ENCODE results near the gene FRMPD1.

DNA sequence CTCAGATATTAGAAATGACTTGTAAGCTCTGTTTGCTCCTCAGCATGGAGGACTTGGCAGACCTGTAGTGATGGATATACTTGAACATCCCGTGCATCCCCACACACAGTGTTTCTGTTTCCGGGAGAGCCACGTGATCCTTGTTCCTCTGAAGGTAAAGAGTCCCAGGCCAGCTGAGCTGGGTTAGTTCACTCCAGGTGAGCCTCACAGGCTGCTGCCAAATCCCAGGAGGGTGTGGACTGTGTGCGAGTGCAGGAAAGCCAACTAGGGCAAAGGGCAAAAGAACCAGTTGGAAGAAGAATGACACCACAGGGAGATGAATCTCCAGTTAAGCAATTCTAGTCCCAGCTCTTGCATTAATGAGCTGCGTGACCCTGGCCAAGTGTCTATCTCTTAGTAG lies 47.9 kb upstream of the FRMPD1 start:
- TF ChIP-seq, protein P1, sequence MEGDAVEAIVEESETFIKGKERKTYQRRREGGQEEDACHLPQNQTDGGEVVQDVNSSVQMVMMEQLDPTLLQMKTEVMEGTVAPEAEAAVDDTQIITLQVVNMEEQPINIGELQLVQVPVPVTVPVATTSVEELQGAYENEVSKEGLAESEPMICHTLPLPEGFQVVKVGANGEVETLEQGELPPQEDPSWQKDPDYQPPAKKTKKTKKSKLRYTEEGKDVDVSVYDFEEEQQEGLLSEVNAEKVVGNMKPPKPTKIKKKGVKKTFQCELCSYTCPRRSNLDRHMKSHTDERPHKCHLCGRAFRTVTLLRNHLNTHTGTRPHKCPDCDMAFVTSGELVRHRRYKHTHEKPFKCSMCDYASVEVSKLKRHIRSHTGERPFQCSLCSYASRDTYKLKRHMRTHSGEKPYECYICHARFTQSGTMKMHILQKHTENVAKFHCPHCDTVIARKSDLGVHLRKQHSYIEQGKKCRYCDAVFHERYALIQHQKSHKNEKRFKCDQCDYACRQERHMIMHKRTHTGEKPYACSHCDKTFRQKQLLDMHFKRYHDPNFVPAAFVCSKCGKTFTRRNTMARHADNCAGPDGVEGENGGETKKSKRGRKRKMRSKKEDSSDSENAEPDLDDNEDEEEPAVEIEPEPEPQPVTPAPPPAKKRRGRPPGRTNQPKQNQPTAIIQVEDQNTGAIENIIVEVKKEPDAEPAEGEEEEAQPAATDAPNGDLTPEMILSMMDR (tag by site-specific recombination; IDR thresholded peaks at IDR 0.05) = no peak
- TF ChIP-seq, protein P2, sequence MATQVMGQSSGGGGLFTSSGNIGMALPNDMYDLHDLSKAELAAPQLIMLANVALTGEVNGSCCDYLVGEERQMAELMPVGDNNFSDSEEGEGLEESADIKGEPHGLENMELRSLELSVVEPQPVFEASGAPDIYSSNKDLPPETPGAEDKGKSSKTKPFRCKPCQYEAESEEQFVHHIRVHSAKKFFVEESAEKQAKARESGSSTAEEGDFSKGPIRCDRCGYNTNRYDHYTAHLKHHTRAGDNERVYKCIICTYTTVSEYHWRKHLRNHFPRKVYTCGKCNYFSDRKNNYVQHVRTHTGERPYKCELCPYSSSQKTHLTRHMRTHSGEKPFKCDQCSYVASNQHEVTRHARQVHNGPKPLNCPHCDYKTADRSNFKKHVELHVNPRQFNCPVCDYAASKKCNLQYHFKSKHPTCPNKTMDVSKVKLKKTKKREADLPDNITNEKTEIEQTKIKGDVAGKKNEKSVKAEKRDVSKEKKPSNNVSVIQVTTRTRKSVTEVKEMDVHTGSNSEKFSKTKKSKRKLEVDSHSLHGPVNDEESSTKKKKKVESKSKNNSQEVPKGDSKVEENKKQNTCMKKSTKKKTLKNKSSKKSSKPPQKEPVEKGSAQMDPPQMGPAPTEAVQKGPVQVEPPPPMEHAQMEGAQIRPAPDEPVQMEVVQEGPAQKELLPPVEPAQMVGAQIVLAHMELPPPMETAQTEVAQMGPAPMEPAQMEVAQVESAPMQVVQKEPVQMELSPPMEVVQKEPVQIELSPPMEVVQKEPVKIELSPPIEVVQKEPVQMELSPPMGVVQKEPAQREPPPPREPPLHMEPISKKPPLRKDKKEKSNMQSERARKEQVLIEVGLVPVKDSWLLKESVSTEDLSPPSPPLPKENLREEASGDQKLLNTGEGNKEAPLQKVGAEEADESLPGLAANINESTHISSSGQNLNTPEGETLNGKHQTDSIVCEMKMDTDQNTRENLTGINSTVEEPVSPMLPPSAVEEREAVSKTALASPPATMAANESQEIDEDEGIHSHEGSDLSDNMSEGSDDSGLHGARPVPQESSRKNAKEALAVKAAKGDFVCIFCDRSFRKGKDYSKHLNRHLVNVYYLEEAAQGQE (tag by site-specific recombination; IDR thresholded peaks at IDR 0.05) = no peak
- TF ChIP-seq ZNF416 (tag by site-specific recombination; IDR thresholded peaks at IDR 0.05) = no peak
- TF ChIP-seq ZNF266 (tag by site-specific recombination; IDR thresholded peaks at IDR 0.05; ENCODE audit: low read depth) = no peak
- TF ChIP-seq, protein P3, sequence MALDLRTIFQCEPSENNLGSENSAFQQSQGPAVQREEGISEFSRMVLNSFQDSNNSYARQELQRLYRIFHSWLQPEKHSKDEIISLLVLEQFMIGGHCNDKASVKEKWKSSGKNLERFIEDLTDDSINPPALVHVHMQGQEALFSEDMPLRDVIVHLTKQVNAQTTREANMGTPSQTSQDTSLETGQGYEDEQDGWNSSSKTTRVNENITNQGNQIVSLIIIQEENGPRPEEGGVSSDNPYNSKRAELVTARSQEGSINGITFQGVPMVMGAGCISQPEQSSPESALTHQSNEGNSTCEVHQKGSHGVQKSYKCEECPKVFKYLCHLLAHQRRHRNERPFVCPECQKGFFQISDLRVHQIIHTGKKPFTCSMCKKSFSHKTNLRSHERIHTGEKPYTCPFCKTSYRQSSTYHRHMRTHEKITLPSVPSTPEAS (tag by site-specific recombination; IDR thresholded peaks at IDR 0.05) = no peak
- TF ChIP-seq ZNF510 (tag by site-specific recombination; IDR thresholded peaks at IDR 0.05; ENCODE audit: insufficient replicate concordance) = no peak

All from HEK293 (cell line).